ENCODE results near the gene GPRC5A.

GRCh38 chr12:12915656-12916055 is 24.3 kb downstream of the GPRC5A start:
- TF ChIP-seq, protein P1, sequence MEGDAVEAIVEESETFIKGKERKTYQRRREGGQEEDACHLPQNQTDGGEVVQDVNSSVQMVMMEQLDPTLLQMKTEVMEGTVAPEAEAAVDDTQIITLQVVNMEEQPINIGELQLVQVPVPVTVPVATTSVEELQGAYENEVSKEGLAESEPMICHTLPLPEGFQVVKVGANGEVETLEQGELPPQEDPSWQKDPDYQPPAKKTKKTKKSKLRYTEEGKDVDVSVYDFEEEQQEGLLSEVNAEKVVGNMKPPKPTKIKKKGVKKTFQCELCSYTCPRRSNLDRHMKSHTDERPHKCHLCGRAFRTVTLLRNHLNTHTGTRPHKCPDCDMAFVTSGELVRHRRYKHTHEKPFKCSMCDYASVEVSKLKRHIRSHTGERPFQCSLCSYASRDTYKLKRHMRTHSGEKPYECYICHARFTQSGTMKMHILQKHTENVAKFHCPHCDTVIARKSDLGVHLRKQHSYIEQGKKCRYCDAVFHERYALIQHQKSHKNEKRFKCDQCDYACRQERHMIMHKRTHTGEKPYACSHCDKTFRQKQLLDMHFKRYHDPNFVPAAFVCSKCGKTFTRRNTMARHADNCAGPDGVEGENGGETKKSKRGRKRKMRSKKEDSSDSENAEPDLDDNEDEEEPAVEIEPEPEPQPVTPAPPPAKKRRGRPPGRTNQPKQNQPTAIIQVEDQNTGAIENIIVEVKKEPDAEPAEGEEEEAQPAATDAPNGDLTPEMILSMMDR (IDR thresholded peaks at IDR 0.05): no peak
- no peak for TF ChIP-seq POLR2A (IDR thresholded peaks at IDR 0.05)

Data from sigmoid colon (tissue), 3 donors.